CD4-positive, alpha-beta T cell (primary cell): ENCODE results near the gene CTIF. TPM values are rescaled to one million over a fixed set of nuclear protein-coding genes. Genes with fewer than 3 reads are reported as not detected.

ENCODE experiments used
- ATAC-seq: fragments of 200-7000 bp; cut with Tn5 transposase; one replicate; pipeline ENCODE4 v1.10.0; 2022; ENCODE audit warnings: mild to moderate bottlenecking; ENCODE audit not compliant: poor library complexity
- CTCF ChIA-PET: fragments of 350-600 bp; sonication (Branson Sonifier 250); formaldehyde crosslinking; loops from one replicate; lab custom pipeline; 2021; ENCODE audit warnings: antibody characterized with exemption, inconsistent platforms; lab: Charles Lee
- POLR2A ChIA-PET: fragments of 350-600 bp; sonication (Branson Sonifier 250); formaldehyde crosslinking; loops from one replicate; lab custom pipeline; 2021; ENCODE audit warnings: antibody characterized with exemption, inconsistent platforms; lab: Charles Lee
- DNase-seq, 14 experiments: peaks; one replicate each; pipeline ENCODE4 v3.0.0-alpha.2; 2013 to 2020; ENCODE audit warnings: mixed read lengths in 2 of 14
- H3K27ac ChIP-seq, 2 donors: one replicate each; pipeline versions ENCODE4 v1.5.1 to v1.7.0; 2013; ENCODE audit warnings: low read length in 2 of 2, low read depth in 1 of 2, mild to moderate bottlenecking in 1 of 2
- H3K27me3 ChIP-seq, 2 experiments: 1 replicate in 1 of 2; 2 replicates in 1 of 2; pipeline versions ENCODE4 v1.6.1 to v1.7.0; 2013; ENCODE audit warnings: low read length in 2 of 2, control low read depth in 1 of 2, mild to moderate bottlenecking in 1 of 2, moderate library complexity in 1 of 2; ENCODE audit not compliant: insufficient read depth in 2 of 2, control insufficient read depth in 1 of 2
- H3K36me3 ChIP-seq: one replicate; pipeline ENCODE4 v1.6.1; 2013; ENCODE audit warnings: low read length, control low read depth; ENCODE audit not compliant: insufficient read depth
- H3K4me1 ChIP-seq: one replicate; pipeline ENCODE4 v1.6.1; 2013; ENCODE audit warnings: low read length, control low read depth; ENCODE audit not compliant: insufficient read depth
- H3K4me3 ChIP-seq: one replicate; pipeline ENCODE4 v1.5.1; 2013; ENCODE audit warnings: mild to moderate bottlenecking, low read length, moderate library complexity
- H3K9me3 ChIP-seq, 2 experiments: 1 replicate in 1 of 2; 2 replicates in 1 of 2; pipeline versions ENCODE4 v1.6.1 to v1.7.0; 2013; ENCODE audit warnings: low read length in 2 of 2, mild to moderate bottlenecking in 2 of 2, control low read depth in 1 of 2, moderate library complexity in 1 of 2; ENCODE audit not compliant: control insufficient read depth in 1 of 2, insufficient read depth in 1 of 2
- H3K27ac Mint-ChIP-seq: one replicate; pipeline ENCODE4 v1.8.0; 2020; ENCODE audit warnings: mixed read lengths
- H3K27me3 Mint-ChIP-seq: one replicate; pipeline ENCODE4 v1.8.0; 2021; ENCODE audit warnings: mixed read lengths
- H3K36me3 Mint-ChIP-seq: one replicate; pipeline ENCODE4 v1.8.0; 2021; ENCODE audit warnings: low read depth, mixed read lengths
- H3K4me1 Mint-ChIP-seq: one replicate; pipeline ENCODE4 v1.8.0; 2021; ENCODE audit warnings: low read depth, mixed read lengths
- H3K4me3 Mint-ChIP-seq: one replicate; pipeline ENCODE4 v1.8.0; 2020; ENCODE audit warnings: mild to moderate bottlenecking, mixed read lengths
- H3K9me3 Mint-ChIP-seq: one replicate; pipeline ENCODE4 v1.8.0; 2020; ENCODE audit warnings: mixed read lengths
- CTCF ChIP-seq: fragments of 200-600 bp; IDR thresholded peaks from one replicate; pipeline ENCODE4 v1.8.0; 2022; ENCODE audit warnings: antibody characterized with exemption, mild to moderate bottlenecking
- intact Hi-C, 2 experiments: fragments of 100-400 bp; cut with DNase I in 1 of 2; cut with micrococcal nuclease in 1 of 2; formaldehyde crosslinking; loops; one replicate each; pipeline versions ENCODE4 v1.15.1 to v1.9.0; 2023 to 2025; cut with DNase I, micrococcal nuclease
- total RNA-seq, 174 experiments: library from RNA in 2 of 174; stranded (reverse) in 2 of 174; gene quantifications; one replicate each; pipeline ENCODE4 v1.2.3 and lab custom pipeline; 2021 to 2026

The CTIF gene
- total RNA-seq, 2 experiments from 2014 or later, result 1.1 to 2.9 TPM

DNA sequence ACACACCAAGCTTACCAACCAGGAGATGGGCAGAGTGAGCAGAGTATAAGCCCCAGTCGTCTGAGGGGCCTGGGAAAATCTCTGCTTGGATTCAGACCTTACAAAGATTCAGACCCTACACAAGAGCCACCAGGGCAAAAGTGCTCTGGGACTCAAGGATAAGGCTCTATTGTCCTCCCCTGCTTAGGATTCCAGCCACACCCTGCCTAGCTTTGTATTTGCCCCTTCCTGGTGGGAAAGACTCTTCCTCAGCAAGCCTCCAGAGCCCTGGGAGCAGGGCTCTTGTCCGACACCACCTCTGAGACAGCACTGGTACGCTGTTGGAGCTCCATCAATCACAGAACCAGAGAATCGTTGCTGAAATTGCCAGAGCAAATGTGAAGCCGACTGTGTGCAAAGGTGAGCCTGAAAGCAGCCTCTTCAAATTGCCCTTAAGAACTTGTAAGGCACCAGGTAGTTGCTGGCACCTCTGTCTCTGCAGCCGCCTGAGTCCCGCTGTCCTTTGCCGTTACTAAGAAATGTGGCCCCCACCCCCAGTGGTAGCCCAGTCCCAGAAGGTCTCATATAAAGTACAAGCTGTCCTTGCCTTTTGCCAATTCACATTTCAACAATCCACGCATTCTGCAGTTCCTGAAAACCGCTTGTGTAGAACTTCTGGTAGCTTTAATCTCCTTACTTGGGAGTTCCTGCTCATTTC lies 148.7 kb downstream of the CTIF start:
- H3K27ac Mint-ChIP-seq, result no peak overlapping the region
- DNase-seq, result no peak
- POLR2A ChIA-PET, result no interaction called here
- no peak for TF ChIP-seq CTCF
- intact Hi-C loops, result no loop called here
- H3K4me1 ChIP-seq, result no peaks in the 10 kb centered on the region
- H3K27me3 Mint-ChIP-seq, result no peaks in the 10 kb centered on the region
- H3K9me3 Mint-ChIP-seq, result no peaks in the 10 kb centered on the region
- H3K4me3 ChIP-seq, result no peak overlapping the region
- CTCF ChIA-PET, result interaction anchor here (0.7 kb wide), 1 partner anchor 668 kb away, joined by 3 read pairs; no protein-coding TSS in a partner anchor
- H3K4me3 Mint-ChIP-seq, result no peak overlapping the region
- H3K27ac ChIP-seq, result no peak overlapping the region
- no peaks in the 10 kb centered on the region for H3K4me1 Mint-ChIP-seq
- H3K36me3 Mint-ChIP-seq, result no peaks in the 10 kb centered on the region
- no peaks in the 10 kb centered on the region for H3K27me3 ChIP-seq
- no peaks in the 10 kb centered on the region for H3K36me3 ChIP-seq
- no peak for ATAC-seq
- H3K9me3 ChIP-seq, result no peaks in the 10 kb centered on the region

DNA sequence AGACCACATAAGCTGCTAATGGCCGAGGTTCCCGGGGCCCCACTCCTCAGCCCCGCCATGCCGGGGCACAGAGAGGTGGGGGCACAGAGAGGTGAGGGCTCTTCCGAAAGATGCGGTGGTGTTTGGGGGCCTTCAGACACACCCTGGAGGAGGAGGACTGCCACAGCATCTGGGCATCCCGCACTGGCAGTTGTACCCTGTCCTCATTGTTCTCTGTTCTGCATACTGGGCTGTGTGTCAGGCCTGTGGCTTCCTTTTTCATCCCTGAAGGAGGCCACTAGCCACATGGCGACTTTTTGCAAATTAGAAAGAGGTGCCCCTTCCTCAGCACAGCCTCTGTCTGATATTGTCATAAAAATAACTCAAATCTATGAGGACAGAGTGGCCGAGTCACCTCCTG lies 150.1 kb downstream of the CTIF start:
- ChIA-PET CTCF (no interaction called here), POLR2A (no interaction called here)
- Histone ChIP-seq H3K27me3 (no peaks in the 10 kb centered on the region), H3K9me3 (no peaks in the 10 kb centered on the region), H3K27ac (no peak overlapping the region), H3K4me3 (no peak overlapping the region), H3K4me1 (no peaks in the 10 kb centered on the region), H3K36me3 (no peaks in the 10 kb centered on the region)
- Mint-ChIP-seq H3K4me1 (no peaks in the 10 kb centered on the region), H3K27ac (no peak overlapping the region), H3K27me3 (no peaks in the 10 kb centered on the region), H3K9me3 (no peaks in the 10 kb centered on the region), H3K36me3 (no peaks in the 10 kb centered on the region), H3K4me3 (no peak overlapping the region)
- DNase-seq (no peak), ATAC-seq (no peak)
- intact Hi-C loops, result no loop called here
- TF ChIP-seq CTCF, result no peak

- POLR2A ChIA-PET, result no interaction called here
- CTCF ChIA-PET, result interaction anchor here (0.7 kb wide), 1 partner anchor 14 kb away, joined by 3 read pairs; no protein-coding TSS in a partner anchor
- H3K4me1 Mint-ChIP-seq, result no peaks in the 10 kb centered on the region
Observed at GRCh38 chr18:48689548-48689947, 150.7 kb downstream of the CTIF start.

More at GRCh38 chr18:48689548-48689947, 150.7 kb downstream of the CTIF start:
- H3K9me3 Mint-ChIP-seq, result no peaks in the 10 kb centered on the region
- H3K27ac Mint-ChIP-seq, result no peak overlapping the region
- DNase-seq, result no peak
- H3K36me3 ChIP-seq, result no peaks in the 10 kb centered on the region
- H3K36me3 Mint-ChIP-seq, result no peaks in the 10 kb centered on the region
- no peaks in the 10 kb centered on the region for H3K4me1 ChIP-seq
- no peaks in the 10 kb centered on the region for H3K9me3 ChIP-seq
- intact Hi-C loops, result no loop called here
- H3K27ac ChIP-seq, result no peak overlapping the region
- no peaks in the 10 kb centered on the region for H3K27me3 ChIP-seq
- no peak overlapping the region for H3K4me3 ChIP-seq
- H3K4me3 Mint-ChIP-seq, result no peak overlapping the region
- TF ChIP-seq CTCF, result no peak
- ATAC-seq, result no peak
- no peaks in the 10 kb centered on the region for H3K27me3 Mint-ChIP-seq
